Measurements from ENCODE around the gene CYYR1.

DNA sequence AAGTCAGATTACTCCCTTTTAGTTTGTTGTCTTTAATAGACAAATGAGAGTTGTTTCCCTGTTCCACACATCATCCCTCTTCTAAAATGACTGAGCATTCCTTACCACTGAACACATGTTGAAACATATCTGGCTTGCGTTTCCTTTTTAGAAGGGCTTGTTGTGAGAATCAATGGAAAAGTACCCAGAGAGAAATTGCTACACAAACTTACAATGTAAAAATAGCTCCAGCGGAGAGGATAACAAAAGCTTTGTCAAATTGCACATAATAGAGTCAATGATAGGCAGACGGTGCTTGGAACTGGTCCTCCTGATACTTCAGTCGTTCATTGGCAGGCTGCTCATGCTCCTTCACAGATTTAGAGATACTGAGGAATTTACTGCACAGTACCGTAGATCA is 123.9 kb downstream of the CYYR1 start:
- TF ChIP-seq CTCF (conservative IDR thresholded peaks at IDR 0.05 in 1 of 2, IDR thresholded peaks at IDR 0.05 in 1 of 2; ENCODE audit: extremely low read depth in 1 of 2, insufficient read depth in 1 of 2, low read depth in 1 of 2, low read length in 2 of 2) (no peak), EZH2 (IDR thresholded peaks at IDR 0.05; ENCODE audit: borderline replicate concordance, low read length) (no peak)
